Fibroblast of lung (primary cell): ENCODE results near the gene YAF2. TPM values are rescaled to one million over a fixed set of nuclear protein-coding genes. Genes with fewer than 3 reads are reported as not detected.
"Not testable (repeated sequence)": the region's sequence is repeated elsewhere in the genome, so short reads cannot be mapped to it uniquely, and the experiment has no call there.

Source experiments
- DNase-seq, 2 donors: peaks; one replicate each; pipeline versions ENCODE4 v3.0.0 to v3.0.0-alpha.2; 2010; ENCODE audit warnings: low read depth in 2 of 2
- H2AFZ ChIP-seq: 2 replicates; pipeline ENCODE4 v1.5.1; 2012; ENCODE audit warnings: low read length, control low read depth, inconsistent platforms
- H3K27ac ChIP-seq: 2 replicates; pipeline ENCODE4 v1.5.1; 2011; ENCODE audit warnings: low read length, control low read depth; ENCODE audit not compliant: insufficient read depth
- H3K27me3 ChIP-seq: 2 replicates; pipeline ENCODE4 v1.5.1; 2011; ENCODE audit warnings: mild to moderate bottlenecking, low read length; ENCODE audit not compliant: control insufficient read depth, insufficient read depth
- H3K36me3 ChIP-seq: 2 replicates; pipeline ENCODE4 v1.5.1; 2011; ENCODE audit warnings: low read length; ENCODE audit not compliant: control insufficient read depth, insufficient read depth
- H3K4me1 ChIP-seq: 2 replicates; pipeline ENCODE4 v1.5.1; 2011; ENCODE audit warnings: low read length; ENCODE audit not compliant: control insufficient read depth, insufficient read depth; ENCODE audit errors: extremely low read depth
- H3K4me2 ChIP-seq: 2 replicates; pipeline ENCODE4 v1.5.1; 2011; ENCODE audit warnings: low read length, control low read depth; ENCODE audit not compliant: insufficient read depth; ENCODE audit errors: extremely low read depth
- H3K4me3 ChIP-seq, 4 experiments: fragments of 200-600 bp in 1 of 4; sonication (generic) in 1 of 4; replicated peaks in 1 of 4; 2 replicates each; pipeline ENCODE4 v1.5.1; 2011 to 2016; ENCODE audit warnings: low read length in 4 of 4, low read depth in 3 of 4, mild to moderate bottlenecking in 3 of 4, control low read depth in 2 of 4, inconsistent platforms in 1 of 4, mixed read lengths in 1 of 4; ENCODE audit not compliant: insufficient read depth in 1 of 4; ENCODE audit errors: control extremely low read depth in 1 of 4
- H3K79me2 ChIP-seq: 2 replicates; pipeline ENCODE4 v1.5.1; 2012; ENCODE audit warnings: mild to moderate bottlenecking, low read length, inconsistent platforms; ENCODE audit not compliant: control insufficient read depth, insufficient read depth
- H3K9ac ChIP-seq: 2 replicates; pipeline ENCODE4 v1.5.1; 2011; ENCODE audit warnings: mild to moderate bottlenecking, low read length, control low read depth; ENCODE audit not compliant: insufficient read depth
- H3K9me3 ChIP-seq: 2 replicates; pipeline ENCODE4 v1.5.1; 2012; ENCODE audit warnings: low read depth, low read length; ENCODE audit not compliant: control insufficient read depth, insufficient read depth
- H4K20me1 ChIP-seq: 2 replicates; pipeline ENCODE4 v1.5.1; 2011; ENCODE audit warnings: low read length; ENCODE audit not compliant: control insufficient read depth, insufficient read depth; ENCODE audit errors: extremely low read depth
- CTCF ChIP-seq, 2 donors: IDR thresholded peaks in 1 of 2; conservative IDR thresholded peaks in 1 of 2; 1 replicate in 1 of 2; 2 replicates in 1 of 2; pipeline ENCODE4 v1.5.1; 2011 to 2012; ENCODE audit warnings: low read length in 2 of 2, control low read depth in 1 of 2, inconsistent platforms in 1 of 2, low read depth in 1 of 2, mild to moderate bottlenecking in 1 of 2
- EZH2 ChIP-seq: IDR thresholded peaks from 2 replicates; pipeline ENCODE4 v1.5.1; 2012; ENCODE audit warnings: low read length, control low read depth, mild to moderate bottlenecking; ENCODE audit errors: missing control alignments
- polyA plus RNA-seq, 2 donors: library from polyadenylated mRNA; depleted of rRNA in 1 of 2; stranded (reverse) in 1 of 2; unstranded in 1 of 2; fragments of >200 nt; gene quantifications; 2 replicates each; pipeline ENCODE4 v1.2.1, GENCODE V29; 2011 to 2012; ENCODE audit warnings: missing spikeins in 1 of 2
- total RNA-seq: library from RNA; depleted of rRNA; stranded (reverse); fragments of >200 nt; gene quantifications from 2 replicates; pipeline ENCODE4 v1.2.1, GENCODE V29; 2014

The YAF2 gene
- total and polyA plus RNA-seq, 2 donors (not counting 1 experiment from before 2014, with no cell fraction given): 18.0 to 25.2 TPM

DNA sequence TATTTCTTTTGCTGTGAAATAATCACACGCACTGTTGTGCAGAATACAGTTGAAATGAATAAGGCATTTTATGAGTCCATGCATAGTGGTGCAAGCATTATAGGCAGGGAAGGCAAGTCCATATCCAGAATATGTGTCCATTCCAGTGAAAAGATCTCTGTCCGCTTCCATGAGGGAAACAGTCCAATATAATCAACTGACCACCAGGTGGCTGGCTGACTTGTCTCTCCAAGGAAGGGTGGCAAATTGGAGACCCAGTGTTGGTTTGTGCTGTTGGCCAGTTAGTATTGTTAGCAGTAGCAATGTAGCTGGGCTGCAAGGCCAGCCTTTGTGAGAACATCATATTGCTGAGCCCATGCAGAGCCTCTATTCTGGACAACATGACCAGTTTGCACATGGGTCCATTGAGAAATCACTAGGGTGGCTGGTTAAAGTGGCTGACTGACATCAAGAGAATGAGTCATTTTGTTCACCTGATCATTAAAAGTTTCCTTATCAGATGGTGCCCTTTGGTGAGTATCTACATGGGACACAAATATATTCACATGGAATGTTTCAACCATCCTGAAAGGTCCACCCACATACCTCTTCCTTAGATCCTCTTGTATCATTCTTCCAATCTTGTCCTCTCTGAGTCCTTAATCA, 17.3 kb upstream of the YAF2 start:
- Histone ChIP-seq H3K36me3 (no peaks in the 10 kb centered on the region), H3K9me3 (no peaks in the 10 kb centered on the region), H3K79me2 (no peaks in the 10 kb centered on the region), H3K4me2 (no peak overlapping the region), H3K27ac (no peak overlapping the region), H3K4me3 (no peak overlapping the region), H3K9ac (no peak overlapping the region), H2AFZ (no peak overlapping the region), H4K20me1 (no peaks in the 10 kb centered on the region), H3K27me3 (no peaks in the 10 kb centered on the region), H3K4me1 (no peaks in the 10 kb centered on the region)
- DNase-seq: no peak
- TF ChIP-seq CTCF (conservative IDR thresholded peaks at IDR 0.05 in 1 of 2, IDR thresholded peaks at IDR 0.05 in 1 of 2; ENCODE audit: low read depth in 1 of 2, low read length in 2 of 2) (no peak), EZH2 (no peak)

GRCh38 chr12:42252645-42253044, 14.6 kb upstream of the YAF2 start:
- not testable (repeated sequence) for H3K79me2 ChIP-seq, H3K4me1 ChIP-seq, DNase-seq, H3K9me3 ChIP-seq, H3K27ac ChIP-seq, H4K20me1 ChIP-seq, H3K27me3 ChIP-seq, H3K36me3 ChIP-seq, H2AFZ ChIP-seq, H3K4me3 ChIP-seq, H3K4me2 ChIP-seq, H3K9ac ChIP-seq

- not testable (repeated sequence) for H3K27me3 ChIP-seq, DNase-seq, H3K9ac ChIP-seq, H4K20me1 ChIP-seq, H3K79me2 ChIP-seq, H3K4me2 ChIP-seq, H2AFZ ChIP-seq, H3K9me3 ChIP-seq, H3K27ac ChIP-seq, H3K4me3 ChIP-seq, H3K36me3 ChIP-seq, H3K4me1 ChIP-seq
These were observed 11.0 kb upstream of the YAF2 start for GRCh38 chr12:42249033-42249432.

GRCh38 chr12:42240131-42240750, 2.2 kb upstream of the YAF2 start:
- Histone ChIP-seq H4K20me1 (no peaks in the 10 kb centered on the region), H3K4me3 (no peak overlapping the region), H3K27me3 (no peaks in the 10 kb centered on the region), H2AFZ (no peak overlapping the region), H3K9me3 (no peaks in the 10 kb centered on the region), H3K4me2 (no peak overlapping the region), H3K36me3 (no peaks in the 10 kb centered on the region), H3K27ac (no peak overlapping the region), H3K79me2 (peaks cover 20% of the 10 kb centered on the region), H3K4me1 (peaks cover 5% of the 10 kb centered on the region), H3K9ac (no peak overlapping the region)
- TF ChIP-seq EZH2 (no peak), CTCF (conservative IDR thresholded peaks at IDR 0.05 in 1 of 2, IDR thresholded peaks at IDR 0.05 in 1 of 2; ENCODE audit: low read depth in 1 of 2, low read length in 2 of 2) (no peak)
- no peak for DNase-seq
